SK-N-SH (cell line): ENCODE data around the gene PCIF1.

ENCODE experiments used
- CTCF ChIP-seq: fragments of 200-600 bp; sonication (generic); IDR thresholded peaks from 2 replicates; pipeline ENCODE4 v1.6.1; 2017; ENCODE audit warnings: antibody characterized with exemption, mild to moderate bottlenecking, moderate library complexity
- IRF3 ChIP-seq: fragments of 150-350 bp; IDR thresholded peaks from 2 replicates; pipeline ENCODE4 v1.6.1; 2016; ENCODE audit warnings: mild to moderate bottlenecking, low read depth, low read length
- JUND ChIP-seq: IDR thresholded peaks from 2 replicates; pipeline ENCODE4 v1.4.0; 2012
- RAD21 ChIP-seq: IDR thresholded peaks from 2 replicates; pipeline ENCODE4 v1.6.1; 2012; ENCODE audit warnings: mild to moderate bottlenecking, low read length
- RFX5 ChIP-seq: IDR thresholded peaks from 2 replicates; pipeline ENCODE4 v1.6.1; 2012; ENCODE audit warnings: mild to moderate bottlenecking, improper control_type of control experiment, low read length
- SMC3 ChIP-seq: IDR thresholded peaks from 2 replicates; pipeline ENCODE4 v1.6.1; 2012; ENCODE audit warnings: low read depth, low read length, improper control_type of control experiment
- TF ChIP-seq, protein P1 (sequence below): IDR thresholded peaks from 2 replicates; pipeline ENCODE4 v1.6.1; 2012; ENCODE audit warnings: mild to moderate bottlenecking, low read depth, low read length, moderate library complexity
- TF ChIP-seq, protein P2 (sequence below): IDR thresholded peaks from 2 replicates; pipeline ENCODE4 v1.4.0; 2012; ENCODE audit warnings: low read depth

GRCh38 chr20:45909817-45910669, 24.4 kb upstream of the PCIF1 start:
- no peak for TF ChIP-seq RAD21
- TF ChIP-seq CTCF = no peak
- TF ChIP-seq JUND = no peak
- TF ChIP-seq SMC3 = no peak
- TF ChIP-seq, protein P1, sequence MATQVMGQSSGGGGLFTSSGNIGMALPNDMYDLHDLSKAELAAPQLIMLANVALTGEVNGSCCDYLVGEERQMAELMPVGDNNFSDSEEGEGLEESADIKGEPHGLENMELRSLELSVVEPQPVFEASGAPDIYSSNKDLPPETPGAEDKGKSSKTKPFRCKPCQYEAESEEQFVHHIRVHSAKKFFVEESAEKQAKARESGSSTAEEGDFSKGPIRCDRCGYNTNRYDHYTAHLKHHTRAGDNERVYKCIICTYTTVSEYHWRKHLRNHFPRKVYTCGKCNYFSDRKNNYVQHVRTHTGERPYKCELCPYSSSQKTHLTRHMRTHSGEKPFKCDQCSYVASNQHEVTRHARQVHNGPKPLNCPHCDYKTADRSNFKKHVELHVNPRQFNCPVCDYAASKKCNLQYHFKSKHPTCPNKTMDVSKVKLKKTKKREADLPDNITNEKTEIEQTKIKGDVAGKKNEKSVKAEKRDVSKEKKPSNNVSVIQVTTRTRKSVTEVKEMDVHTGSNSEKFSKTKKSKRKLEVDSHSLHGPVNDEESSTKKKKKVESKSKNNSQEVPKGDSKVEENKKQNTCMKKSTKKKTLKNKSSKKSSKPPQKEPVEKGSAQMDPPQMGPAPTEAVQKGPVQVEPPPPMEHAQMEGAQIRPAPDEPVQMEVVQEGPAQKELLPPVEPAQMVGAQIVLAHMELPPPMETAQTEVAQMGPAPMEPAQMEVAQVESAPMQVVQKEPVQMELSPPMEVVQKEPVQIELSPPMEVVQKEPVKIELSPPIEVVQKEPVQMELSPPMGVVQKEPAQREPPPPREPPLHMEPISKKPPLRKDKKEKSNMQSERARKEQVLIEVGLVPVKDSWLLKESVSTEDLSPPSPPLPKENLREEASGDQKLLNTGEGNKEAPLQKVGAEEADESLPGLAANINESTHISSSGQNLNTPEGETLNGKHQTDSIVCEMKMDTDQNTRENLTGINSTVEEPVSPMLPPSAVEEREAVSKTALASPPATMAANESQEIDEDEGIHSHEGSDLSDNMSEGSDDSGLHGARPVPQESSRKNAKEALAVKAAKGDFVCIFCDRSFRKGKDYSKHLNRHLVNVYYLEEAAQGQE = no peak
- TF ChIP-seq, protein P2, sequence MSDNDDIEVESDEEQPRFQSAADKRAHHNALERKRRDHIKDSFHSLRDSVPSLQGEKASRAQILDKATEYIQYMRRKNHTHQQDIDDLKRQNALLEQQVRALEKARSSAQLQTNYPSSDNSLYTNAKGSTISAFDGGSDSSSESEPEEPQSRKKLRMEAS = no peak
- no peak for TF ChIP-seq IRF3
- TF ChIP-seq RFX5 = no peak
